GM18870 (cell line): ENCODE results near the gene CXCL10.

ENCODE experiments used
- ATAC-seq: cut with Tn5 transposase; IDR thresholded peaks from one replicate; pipeline ENCODE4 v1.9.1; 2021; ENCODE audit warnings: moderate library complexity; ENCODE audit not compliant: unreplicated experiment

CXCL10 gene

DNA sequence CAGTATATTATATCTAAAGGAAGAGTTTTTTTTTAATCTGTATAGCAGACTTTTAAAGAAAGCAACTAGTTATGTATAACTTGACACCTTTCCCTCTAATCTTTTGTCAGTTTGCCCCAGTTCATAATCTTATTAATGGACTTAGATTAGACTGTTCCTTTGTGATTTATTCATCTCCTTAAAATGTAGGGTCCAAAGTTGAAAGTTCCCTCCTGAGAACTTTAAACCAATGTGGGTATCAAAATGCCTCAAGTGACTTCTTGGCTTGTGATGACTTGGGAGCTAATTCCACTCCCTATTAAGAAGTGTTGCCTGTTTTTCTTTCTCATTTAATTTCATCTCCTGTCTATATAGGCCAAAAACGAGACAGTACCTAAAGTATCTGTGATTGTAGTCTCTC is 26.2 kb downstream of the CXCL10 start:
- ATAC-seq = no peak

DNA sequence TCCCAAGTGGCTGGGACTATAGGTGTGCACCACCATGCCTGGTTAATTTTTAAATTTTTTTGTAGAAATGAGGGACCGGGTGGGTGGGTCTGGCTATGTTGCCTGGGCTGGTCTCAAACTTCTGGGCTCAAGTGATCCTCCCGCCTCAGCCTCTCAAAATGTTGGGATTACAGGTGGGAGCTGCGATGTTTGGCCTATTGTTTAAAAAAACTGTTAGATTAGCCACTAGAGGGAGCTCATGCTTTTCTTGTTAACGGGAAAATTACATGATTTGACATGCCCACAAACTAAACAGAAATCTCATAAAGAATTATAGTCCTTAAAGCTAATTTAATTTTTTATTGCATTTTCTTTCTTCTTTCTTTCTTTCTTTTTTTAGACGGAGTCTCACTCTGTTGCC is 27.6 kb downstream of the CXCL10 start:
- ATAC-seq = no peak

DNA sequence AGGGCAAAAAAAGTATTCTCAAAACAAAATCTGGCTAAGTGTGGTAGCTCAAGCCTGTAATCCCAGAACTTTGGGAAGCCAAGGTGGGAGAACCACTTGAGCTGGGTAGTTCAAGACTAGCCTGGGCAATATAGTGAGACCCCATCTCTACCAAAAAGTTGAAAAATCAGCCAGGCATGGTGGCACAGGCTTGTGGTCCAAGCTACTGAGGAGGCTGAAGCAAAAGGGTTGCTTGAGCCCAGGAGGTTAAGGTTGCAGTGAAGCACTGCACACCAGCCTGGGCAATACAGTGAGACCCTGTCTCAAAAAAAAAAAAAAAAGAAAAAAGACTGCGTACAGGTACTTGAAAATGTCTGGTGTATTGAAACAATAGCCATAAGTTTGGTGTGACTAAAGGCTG is 30.8 kb downstream of the CXCL10 start:
- ATAC-seq = no peak

DNA sequence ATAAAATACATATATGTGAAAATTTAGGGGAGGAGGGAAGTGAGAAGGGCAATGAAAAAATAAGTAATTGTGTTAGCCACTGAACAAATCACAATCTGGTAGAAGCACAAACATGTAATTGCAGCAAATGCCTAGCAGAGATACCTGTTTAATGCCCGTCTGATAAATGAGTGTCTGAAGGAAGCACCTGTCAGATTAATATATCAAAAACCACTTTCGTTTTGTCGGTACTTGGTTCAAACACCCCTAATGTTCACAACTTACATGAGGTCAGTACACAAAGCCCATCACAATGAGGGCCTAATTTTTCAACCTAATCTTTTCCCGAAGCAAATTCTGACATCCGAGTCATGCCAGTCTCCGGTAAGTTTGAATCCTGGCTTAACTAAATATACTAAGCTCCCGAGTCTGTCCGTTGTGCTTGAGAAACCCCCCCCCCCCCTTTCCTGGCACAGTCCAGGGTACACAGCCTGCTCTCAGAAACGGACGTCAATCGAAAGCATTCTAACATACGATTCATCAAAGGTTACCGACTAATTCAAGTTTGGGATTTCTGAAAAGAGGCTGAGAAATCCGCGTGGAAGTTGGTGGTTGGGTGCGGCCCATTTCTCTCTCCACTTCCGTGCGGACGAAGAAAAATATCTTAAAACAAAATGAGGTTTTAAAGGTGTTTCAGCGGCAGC is 33.3 kb downstream of the CXCL10 start:
- no peak for ATAC-seq

DNA sequence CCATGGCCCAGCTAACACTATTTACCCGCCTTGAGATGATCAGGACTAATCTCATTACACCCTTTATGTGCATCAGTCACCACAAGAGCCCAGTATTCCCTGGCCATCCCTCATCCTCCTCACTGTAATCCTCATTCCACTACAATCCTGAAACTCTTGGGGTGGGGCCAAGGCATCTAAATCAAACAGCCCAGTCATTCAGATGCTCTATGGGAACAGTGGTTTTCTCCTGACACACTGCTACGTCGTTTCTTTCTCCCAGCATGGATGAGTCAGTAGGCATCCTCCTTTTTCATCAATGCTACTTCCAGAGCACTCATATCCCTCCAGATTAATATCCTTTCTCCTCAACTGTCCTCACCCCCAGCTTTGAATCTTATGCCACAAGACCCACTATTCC is 38.2 kb downstream of the CXCL10 start:
- no peak for ATAC-seq

DNA sequence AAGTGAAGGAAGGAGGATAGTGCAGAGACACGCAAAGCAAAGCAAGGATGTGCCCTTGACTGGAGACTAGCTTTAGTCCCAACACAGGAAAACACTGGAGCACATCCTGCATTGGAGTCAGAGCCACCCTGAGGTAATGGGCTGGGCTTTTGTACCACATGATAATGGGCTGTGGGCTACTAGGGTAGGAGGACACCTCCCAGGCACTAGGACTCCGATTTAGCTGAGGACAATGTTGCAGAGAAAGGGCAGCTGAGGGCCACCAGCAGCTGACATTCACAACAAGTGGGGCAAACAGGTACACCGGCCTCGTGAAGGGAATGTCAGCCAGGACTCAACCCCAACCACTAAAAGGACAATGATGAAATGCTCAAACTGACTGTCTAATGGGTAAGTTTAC is 42.7 kb downstream of the CXCL10 start:
- no peak for ATAC-seq

DNA sequence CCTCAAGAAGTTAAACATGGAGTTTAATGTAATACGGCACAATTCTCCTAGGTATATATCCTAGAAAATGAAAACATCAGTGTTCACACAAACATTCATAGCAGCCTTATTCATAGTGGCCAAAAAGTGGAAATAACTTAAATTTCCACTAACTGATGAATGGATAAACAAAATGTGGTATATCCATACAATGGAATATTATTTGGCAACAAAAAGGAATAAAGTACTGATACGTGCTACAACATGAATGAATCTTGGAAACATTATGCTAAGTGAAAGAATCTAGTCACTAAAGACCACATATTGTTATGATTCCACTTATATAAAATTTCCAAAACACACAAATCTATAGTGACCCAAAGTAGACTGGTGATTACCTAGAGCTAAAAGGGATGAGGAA is 47.1 kb downstream of the CXCL10 start:
- ATAC-seq = no peak

DNA sequence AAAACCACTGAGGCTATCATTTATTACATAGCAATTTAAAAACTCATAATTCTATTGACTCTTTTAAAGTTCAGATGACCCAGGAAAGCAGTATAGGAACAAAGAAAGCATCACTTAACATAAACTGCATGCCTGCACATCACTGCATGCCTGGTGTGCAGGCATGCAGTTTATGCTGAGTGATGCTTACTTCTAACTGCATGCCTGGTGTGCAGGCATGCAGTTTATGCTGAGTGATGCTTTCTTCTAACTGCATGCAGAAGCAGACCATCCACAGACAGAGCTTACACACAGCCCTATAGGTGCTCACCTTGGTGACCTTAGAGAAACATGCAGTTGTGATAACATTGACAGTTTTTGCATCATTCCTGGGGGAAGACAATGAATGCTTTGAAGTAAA is 49.5 kb downstream of the CXCL10 start:
- ATAC-seq = no peak
